ENCODE results near the gene BTAF1. TPM values are rescaled to one million over a fixed set of nuclear protein-coding genes. Genes with fewer than 3 reads are reported as not detected.

BTAF1 gene
- total RNA-seq (2022) = 29.2 and 30.7 TPM in 2 replicates
- Bru-seq, nascent RNA = percentile 83 among the genes with signal in this experiment
- percentile 76 among the genes with signal in this experiment for BruChase-seq, experiment 1, labeled RNA remaining after a 6-hour chase
- percentile 74 among the genes with signal in this experiment for BruChase-seq, experiment 2, labeled RNA remaining after a 2-hour chase
- long read RNA-seq, full-length matches to known transcripts = 2 of 14 reads
- long read RNA-seq, partial matches to known transcripts = 7 of 14 reads
- long read RNA-seq, other reads (novel, unspliced or antisense) = 5 of 14 reads

GRCh38 chr10:91923371-91924211 lies at the start of gene BTAF1:
Gene BTAF1, plus strand, starts transcription at chr10:91923770. Its CDS starts 307 bp downstream, at chr10:91924077.
- H3K4me3 Mint-ChIP-seq (ENCODE audit: low read depth, unreplicated experiment) = peak within 1 kb of the TSS; percentile 79
- intact Hi-C loops (cut with micrococcal nuclease; ENCODE audit: unreplicated experiment) = no loop called here
- TSS peak; percentile 98 for BruUV-seq (replicated peaks)
- H3K36me3 Mint-ChIP-seq (ENCODE audit: insufficient read depth, unreplicated experiment) = peaks cover 25% of the 10 kb centered on the region
- peak; percentile 76 for DNase-seq
- peaks cover 14% of the 10 kb centered on the region for H3K4me1 Mint-ChIP-seq (ENCODE audit: low read depth, unreplicated experiment)
- peak within 1 kb of the TSS; percentile 92 for H3K27ac Mint-ChIP-seq (ENCODE audit: unreplicated experiment)
- peaks cover 2% of the 10 kb centered on the region for H3K9me3 Mint-ChIP-seq (ENCODE audit: low read depth, unreplicated experiment)
- TF ChIP-seq CTCF (IDR thresholded peaks at IDR 0.05; ENCODE audit: unreplicated experiment) = no peak
- no peaks in the 10 kb centered on the region for H3K27me3 Mint-ChIP-seq (ENCODE audit: unreplicated experiment)
- CTCF ChIA-PET = interaction anchor here (1.0 to 1.1 kb wide), 2 partner anchors 11 to 15 kb away, joined by 3 read pairs; partner anchors contain the start of gene FGFBP3

GRCh38 chr10:91875156-91875555 lies 48.4 kb upstream of the BTAF1 start:
- TF ChIP-seq CTCF (IDR thresholded peaks at IDR 0.05; ENCODE audit: unreplicated experiment) = no peak
- DNase-seq = no peak
- Mint-ChIP-seq H3K27me3 (ENCODE audit: unreplicated experiment) (no peaks in the 10 kb centered on the region), H3K4me3 (ENCODE audit: low read depth, unreplicated experiment) (no peak overlapping the region), H3K36me3 (ENCODE audit: insufficient read depth, unreplicated experiment) (no peaks in the 10 kb centered on the region), H3K9me3 (ENCODE audit: low read depth, unreplicated experiment) (no peaks in the 10 kb centered on the region), H3K27ac (ENCODE audit: unreplicated experiment) (no peak overlapping the region), H3K4me1 (ENCODE audit: low read depth, unreplicated experiment) (no peaks in the 10 kb centered on the region)
- intact Hi-C loops (cut with micrococcal nuclease; ENCODE audit: unreplicated experiment) = no loop called here
- BruUV-seq (replicated peaks) = no TSS peak
- CTCF ChIA-PET = no interaction called here

GRCh38 chr10:91875779-91876178 lies 47.8 kb upstream of the BTAF1 start:
- DNase-seq = no peak
- intact Hi-C loops (cut with micrococcal nuclease; ENCODE audit: unreplicated experiment) = no loop called here
- Mint-ChIP-seq H3K27me3 (ENCODE audit: unreplicated experiment) (no peaks in the 10 kb centered on the region), H3K36me3 (ENCODE audit: insufficient read depth, unreplicated experiment) (no peaks in the 10 kb centered on the region), H3K4me1 (ENCODE audit: low read depth, unreplicated experiment) (no peaks in the 10 kb centered on the region), H3K9me3 (ENCODE audit: low read depth, unreplicated experiment) (no peaks in the 10 kb centered on the region), H3K4me3 (ENCODE audit: low read depth, unreplicated experiment) (no peak overlapping the region), H3K27ac (ENCODE audit: unreplicated experiment) (no peak overlapping the region)
- BruUV-seq (replicated peaks) = no TSS peak
- TF ChIP-seq CTCF (IDR thresholded peaks at IDR 0.05; ENCODE audit: unreplicated experiment) = no peak
- CTCF ChIA-PET = interaction anchor here (0.6 kb wide), 1 partner anchor 32 kb away, joined by 4 read pairs; no protein-coding TSS in a partner anchor

GRCh38 chr10:91879515-91880170 lies 43.9 kb upstream of the BTAF1 start:
- no peak for DNase-seq
- intact Hi-C loops (cut with micrococcal nuclease; ENCODE audit: unreplicated experiment) = no loop called here
- no peak overlapping the region for H3K27ac Mint-ChIP-seq (ENCODE audit: unreplicated experiment)
- no peaks in the 10 kb centered on the region for H3K36me3 Mint-ChIP-seq (ENCODE audit: insufficient read depth, unreplicated experiment)
- BruUV-seq (replicated peaks) = no TSS peak
- H3K4me3 Mint-ChIP-seq (ENCODE audit: low read depth, unreplicated experiment) = no peak overlapping the region
- TF ChIP-seq CTCF (IDR thresholded peaks at IDR 0.05; ENCODE audit: unreplicated experiment) = no peak
- peaks cover 6% of the 10 kb centered on the region for H3K4me1 Mint-ChIP-seq (ENCODE audit: low read depth, unreplicated experiment)
- no peaks in the 10 kb centered on the region for H3K27me3 Mint-ChIP-seq (ENCODE audit: unreplicated experiment)
- CTCF ChIA-PET = no interaction called here
- no peaks in the 10 kb centered on the region for H3K9me3 Mint-ChIP-seq (ENCODE audit: low read depth, unreplicated experiment)

Measured in Calu3 (cell line).